ENCODE data around the gene PRR14. TPM values are rescaled to one million over a fixed set of nuclear protein-coding genes. Genes with fewer than 3 reads are reported as not detected.

Gene PRR14
- total RNA-seq (6.6 and 8.1 TPM in 2 replicates), polyA plus RNA-seq (18.7 and 20.0 TPM in 2 replicates)

GRCh38 chr16:30650369-30651123 lies at the start of gene PRR14:
PRR14 (plus strand) TSS chr16:30650960; CDS start chr16:30651646, 686 bp downstream.
- Histone ChIP-seq H3K79me2 (peaks cover 15% of the 10 kb centered on the region), H3K9me2 (replicated peaks; ENCODE audit: insufficient read depth) (no peaks in the 10 kb centered on the region), H3K27ac (peak within 1 kb of the TSS; percentile 90), H3K4me1 (ENCODE audit: insufficient read depth) (peaks cover 7% of the 10 kb centered on the region), H3K36me3 (replicated peaks; ENCODE audit: insufficient read depth, low read depth) (no peaks in the 10 kb centered on the region), H4K20me1 (ENCODE audit: insufficient read depth, poor library complexity, severe bottlenecking) (no peaks in the 10 kb centered on the region), H3K9me3 (ENCODE audit: low read depth) (no peaks in the 10 kb centered on the region), H3K27me3 (no peaks in the 10 kb centered on the region), H3K4me3 (peak within 1 kb of the TSS; percentile 59), H3K4me2 (peak within 1 kb of the TSS; percentile 89), H2AFZ (peak within 1 kb of the TSS; percentile 96)
- no peak for TF ChIP-seq EZH2 (IDR thresholded peaks at IDR 0.05; ENCODE audit: borderline replicate concordance)
- no peak for TF ChIP-seq CTCF (IDR thresholded peaks at IDR 0.05; ENCODE audit: poor library complexity)
- peak; percentile 99 for DNase-seq (ENCODE audit: low spot score)
- WGBS (ENCODE audit: low lambda C conversion rate, missing lambda C conversion rate), result 9% methylated on average over 43 of the region's 53 CpGs

DNA sequence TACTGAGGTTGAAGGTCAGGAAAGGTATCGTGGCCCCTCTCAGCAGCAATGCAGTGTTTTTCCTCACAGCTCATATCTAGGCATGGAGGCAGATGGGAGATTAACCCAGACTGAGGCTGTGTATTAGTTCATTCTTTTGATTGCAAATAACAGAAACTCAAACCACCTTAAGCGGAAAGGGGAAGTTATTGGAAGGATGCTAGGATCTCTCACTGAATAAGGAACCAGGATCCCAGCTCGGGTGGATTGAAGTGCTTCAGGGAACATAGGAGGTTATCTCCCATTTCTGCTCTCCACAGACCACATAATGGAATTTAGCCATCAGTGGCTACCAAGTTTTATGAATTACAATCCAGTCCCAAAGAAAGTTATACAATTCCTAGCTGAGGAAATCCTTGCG lies 48.8 kb upstream of the PRR14 start:
- TF ChIP-seq CTCF (IDR thresholded peaks at IDR 0.05; ENCODE audit: poor library complexity), result no peak
- TF ChIP-seq EZH2 (IDR thresholded peaks at IDR 0.05; ENCODE audit: borderline replicate concordance), result no peak
- no peak for TF ChIP-seq EZH2phosphoT487 (IDR thresholded peaks at IDR 0.05; ENCODE audit: low read depth, severe bottlenecking, unreplicated experiment)
- Histone ChIP-seq H3K36me3 (replicated peaks; ENCODE audit: insufficient read depth, low read depth) (no peaks in the 10 kb centered on the region), H3K9me3 (ENCODE audit: low read depth) (no peaks in the 10 kb centered on the region), H2AFZ (no peak overlapping the region), H3K79me2 (no peaks in the 10 kb centered on the region), H4K20me1 (ENCODE audit: insufficient read depth, poor library complexity, severe bottlenecking) (no peaks in the 10 kb centered on the region), H3K4me1 (ENCODE audit: insufficient read depth) (no peaks in the 10 kb centered on the region), H3K4me3 (no peak overlapping the region), H3K9me2 (replicated peaks; ENCODE audit: insufficient read depth) (no peaks in the 10 kb centered on the region), H3K27ac (no peak overlapping the region), H3K4me2 (no peak overlapping the region), H3K27me3 (no peaks in the 10 kb centered on the region)
- DNase-seq (ENCODE audit: low spot score), result no peak
- 86% methylated on average over 4 of the region's 4 CpGs for WGBS (ENCODE audit: low lambda C conversion rate, missing lambda C conversion rate)

GRCh38 chr16:30602616-30603277 lies 48.0 kb upstream of the PRR14 start:
- no peak overlapping the region for H2AFZ ChIP-seq
- H3K27me3 ChIP-seq, result no peaks in the 10 kb centered on the region
- H3K79me2 ChIP-seq, result peaks cover 6% of the 10 kb centered on the region
- WGBS (ENCODE audit: low lambda C conversion rate, missing lambda C conversion rate), result 79% methylated on average over 4 of the region's 4 CpGs
- H4K20me1 ChIP-seq (ENCODE audit: insufficient read depth, poor library complexity, severe bottlenecking), result no peaks in the 10 kb centered on the region
- H3K4me1 ChIP-seq (ENCODE audit: insufficient read depth), result no peaks in the 10 kb centered on the region
- DNase-seq (ENCODE audit: low spot score), result no peak
- TF ChIP-seq EZH2phosphoT487 (IDR thresholded peaks at IDR 0.05; ENCODE audit: low read depth, severe bottlenecking, unreplicated experiment) (no peak), EZH2 (IDR thresholded peaks at IDR 0.05; ENCODE audit: borderline replicate concordance) (no peak), CTCF (IDR thresholded peaks at IDR 0.05; ENCODE audit: poor library complexity) (no peak)
- no peak overlapping the region for H3K4me3 ChIP-seq
- H3K36me3 ChIP-seq (replicated peaks; ENCODE audit: insufficient read depth, low read depth), result no peaks in the 10 kb centered on the region
- H3K27ac ChIP-seq, result peak overlapping the region; percentile 42
- no peaks in the 10 kb centered on the region for H3K9me3 ChIP-seq (ENCODE audit: low read depth)
- no peak overlapping the region for H3K4me2 ChIP-seq
- H3K9me2 ChIP-seq (replicated peaks; ENCODE audit: insufficient read depth), result no peaks in the 10 kb centered on the region
